NCI-H1694 (cell line): ENCODE results near the gene CLCN7.
A peak's percentile ranks its signal among the peaks of the same experiment; 100 is the strongest.

Experiments
- DNase-seq: peaks from one replicate; lab custom pipeline; 2025; lab: John Stamatoyannopoulos, UW

Gene CLCN7

GRCh38 chr16:1502092-1503004 is 27.5 kb upstream of the CLCN7 start:
- no peak for DNase-seq

GRCh38 chr16:1501630-1502029 is 26.8 kb upstream of the CLCN7 start:
- no peak for DNase-seq

GRCh38 chr16:1500465-1501150 is 25.8 kb upstream of the CLCN7 start:
- DNase-seq, result no peak

- no peak for DNase-seq
Measured at GRCh38 chr16:1499756-1500464, 25.1 kb upstream of the CLCN7 start.

GRCh38 chr16:1498899-1499676 is 24.3 kb upstream of the CLCN7 start:
- no peak for DNase-seq

- DNase-seq, result no peak
Measured at GRCh38 chr16:1497014-1497598, 22.3 kb upstream of the CLCN7 start.

- DNase-seq, result no peak
Measured at GRCh38 chr16:1496464-1496863, 21.6 kb upstream of the CLCN7 start.

GRCh38 chr16:1495889-1496262 is 21.0 kb upstream of the CLCN7 start:
- DNase-seq, result no peak

GRCh38 chr16:1495211-1495888 is 20.5 kb upstream of the CLCN7 start:
- DNase-seq, result no peak

GRCh38 chr16:1494711-1495110 is 19.9 kb upstream of the CLCN7 start:
- peak; percentile 45 for DNase-seq

GRCh38 chr16:1494129-1494640 is 19.4 kb upstream of the CLCN7 start:
- DNase-seq, result no peak

- no peak for DNase-seq
Measured at GRCh38 chr16:1493746-1494094, 18.9 kb upstream of the CLCN7 start.

GRCh38 chr16:1492923-1493745 is 18.3 kb upstream of the CLCN7 start, which contains the start of gene TELO2:
TELO2 (plus strand) TSS chr16:1493360; CDS start chr16:1494282, 922 bp downstream.
- DNase-seq, result no peak

- DNase-seq, result no peak
Measured at GRCh38 chr16:1492082-1492922, 17.5 kb upstream of the CLCN7 start.

- no peak for DNase-seq
Measured at GRCh38 chr16:1491327-1491726, 16.5 kb upstream of the CLCN7 start.

- DNase-seq, result no peak
Measured at GRCh38 chr16:1489077-1489476, 14.2 kb upstream of the CLCN7 start.

- no peak for DNase-seq
Measured at GRCh38 chr16:1488619-1489018, 13.8 kb upstream of the CLCN7 start, which contains the start of gene PTX4. PTX4 (minus strand) TSS chr16:1488944; CDS start chr16:1488909, 35 bp downstream.

GRCh38 chr16:1488054-1488601 is 13.3 kb upstream of the CLCN7 start:
- no peak for DNase-seq
